ENCODE results near the gene CDC25B.

DNA sequence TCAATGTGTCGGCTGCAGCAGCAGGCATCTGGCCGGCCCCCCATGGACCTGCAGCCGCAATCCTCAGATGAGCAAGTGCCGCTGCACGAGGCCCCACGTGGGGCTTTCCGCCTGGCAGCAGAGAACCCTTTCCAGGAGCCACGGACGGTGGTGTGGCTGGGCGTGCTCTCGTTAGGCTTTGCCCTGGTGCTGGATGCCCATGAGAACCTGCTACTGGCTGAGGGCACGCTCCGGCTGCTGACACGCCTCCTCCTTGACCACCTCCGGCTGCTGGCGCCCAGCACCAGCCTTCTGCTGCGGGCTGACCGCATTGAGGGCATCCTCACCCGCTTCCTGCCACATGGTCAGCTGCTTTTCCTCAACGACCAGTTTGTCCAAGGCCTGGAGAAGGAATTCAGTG is 27.8 kb downstream of the CDC25B start:
- no peak for TF ChIP-seq POLR2A (IDR thresholded peaks at IDR 0.05; ENCODE audit: low read depth, low read length)
- TF ChIP-seq, protein P1, sequence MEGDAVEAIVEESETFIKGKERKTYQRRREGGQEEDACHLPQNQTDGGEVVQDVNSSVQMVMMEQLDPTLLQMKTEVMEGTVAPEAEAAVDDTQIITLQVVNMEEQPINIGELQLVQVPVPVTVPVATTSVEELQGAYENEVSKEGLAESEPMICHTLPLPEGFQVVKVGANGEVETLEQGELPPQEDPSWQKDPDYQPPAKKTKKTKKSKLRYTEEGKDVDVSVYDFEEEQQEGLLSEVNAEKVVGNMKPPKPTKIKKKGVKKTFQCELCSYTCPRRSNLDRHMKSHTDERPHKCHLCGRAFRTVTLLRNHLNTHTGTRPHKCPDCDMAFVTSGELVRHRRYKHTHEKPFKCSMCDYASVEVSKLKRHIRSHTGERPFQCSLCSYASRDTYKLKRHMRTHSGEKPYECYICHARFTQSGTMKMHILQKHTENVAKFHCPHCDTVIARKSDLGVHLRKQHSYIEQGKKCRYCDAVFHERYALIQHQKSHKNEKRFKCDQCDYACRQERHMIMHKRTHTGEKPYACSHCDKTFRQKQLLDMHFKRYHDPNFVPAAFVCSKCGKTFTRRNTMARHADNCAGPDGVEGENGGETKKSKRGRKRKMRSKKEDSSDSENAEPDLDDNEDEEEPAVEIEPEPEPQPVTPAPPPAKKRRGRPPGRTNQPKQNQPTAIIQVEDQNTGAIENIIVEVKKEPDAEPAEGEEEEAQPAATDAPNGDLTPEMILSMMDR (IDR thresholded peaks at IDR 0.05; ENCODE audit: extremely low read depth in 1 of 2, insufficient read depth in 1 of 2, low read depth in 1 of 2, low read length in 2 of 2): no peak
- no peak for TF ChIP-seq GATA2 (IDR thresholded peaks at IDR 0.05; ENCODE audit: insufficient read depth, insufficient read length, low read depth, low read length)
- no peak for TF ChIP-seq POLR2AphosphoS5 (IDR thresholded peaks at IDR 0.05; ENCODE audit: insufficient read depth, low read depth, low read length)
